SK-N-SH treated with all-trans-retinoic acid at 6 μM for 48 hours (cell line): Measurements from ENCODE around the gene PSMA4.

Source experiments
- ARNTL ChIP-seq: fragments of 450-650 bp; formaldehyde crosslinking; IDR thresholded peaks from 2 replicates; pipeline ENCODE4 v1.5.0; 2020; ENCODE audit warnings: low read depth, mild to moderate bottlenecking, moderate library complexity, borderline replicate concordance
- BACH2 ChIP-seq: fragments of 250-450 bp; sonication (Bioruptor Pico); IDR thresholded peaks from 2 replicates; pipeline ENCODE4 v1.9.0; 2021; ENCODE audit warnings: mild to moderate bottlenecking, borderline replicate concordance
- ZNF70 ChIP-seq: fragments of 450-650 bp; formaldehyde crosslinking; IDR thresholded peaks from 2 replicates; pipeline ENCODE4 v1.5.0; 2020; ENCODE audit warnings: mild to moderate bottlenecking, moderate library complexity
- TF ChIP-seq, protein P1 (sequence below): fragments of 250-450 bp; sonication (Bioruptor Pico); IDR thresholded peaks from 2 replicates; pipeline ENCODE4 v1.5.1; 2020; ENCODE audit warnings: low read depth, mild to moderate bottlenecking, moderate library complexity

DNA sequence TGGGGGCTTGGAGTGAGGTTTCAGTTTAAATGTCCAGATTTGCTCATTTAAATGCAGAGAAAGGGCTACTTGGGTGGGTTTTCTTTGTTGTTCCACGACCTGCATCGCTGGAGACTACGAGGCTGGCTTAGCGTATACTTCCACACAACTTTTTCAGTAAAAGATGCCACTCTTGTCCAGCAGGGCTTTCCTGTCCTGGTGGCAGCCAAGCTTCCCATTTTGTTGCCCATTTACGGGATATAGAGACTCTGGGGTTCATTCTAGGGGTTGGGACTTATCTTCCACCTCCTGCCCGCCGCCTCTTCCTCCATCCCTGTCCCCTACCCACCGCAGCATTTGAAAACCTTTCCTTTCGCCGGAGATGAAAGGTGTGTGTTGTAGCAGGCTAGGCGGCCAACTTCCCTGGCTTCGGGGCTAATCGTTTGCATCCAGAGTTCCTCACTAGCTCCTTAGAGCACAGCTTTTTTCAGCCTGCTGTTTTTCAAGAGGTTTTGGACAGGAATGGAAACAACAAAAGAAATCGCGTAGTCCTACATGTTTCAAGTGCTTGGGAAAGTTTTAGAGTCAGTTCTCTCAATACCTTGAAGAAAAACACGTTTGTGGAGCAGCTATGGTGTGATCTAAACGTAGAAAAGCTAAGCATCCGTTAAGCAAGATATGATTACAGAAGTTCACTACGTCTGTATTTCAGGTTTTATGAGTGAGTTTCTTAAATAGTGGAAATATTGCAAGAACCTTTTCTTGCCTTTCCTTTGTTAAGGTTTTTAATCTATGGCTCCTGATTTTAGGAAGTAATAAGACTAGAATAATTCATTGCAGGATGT, 25.9 kb downstream of the PSMA4 start:
- TF ChIP-seq ZNF70 (CRISPR knock-in tag) = no peak
- TF ChIP-seq, protein P1, sequence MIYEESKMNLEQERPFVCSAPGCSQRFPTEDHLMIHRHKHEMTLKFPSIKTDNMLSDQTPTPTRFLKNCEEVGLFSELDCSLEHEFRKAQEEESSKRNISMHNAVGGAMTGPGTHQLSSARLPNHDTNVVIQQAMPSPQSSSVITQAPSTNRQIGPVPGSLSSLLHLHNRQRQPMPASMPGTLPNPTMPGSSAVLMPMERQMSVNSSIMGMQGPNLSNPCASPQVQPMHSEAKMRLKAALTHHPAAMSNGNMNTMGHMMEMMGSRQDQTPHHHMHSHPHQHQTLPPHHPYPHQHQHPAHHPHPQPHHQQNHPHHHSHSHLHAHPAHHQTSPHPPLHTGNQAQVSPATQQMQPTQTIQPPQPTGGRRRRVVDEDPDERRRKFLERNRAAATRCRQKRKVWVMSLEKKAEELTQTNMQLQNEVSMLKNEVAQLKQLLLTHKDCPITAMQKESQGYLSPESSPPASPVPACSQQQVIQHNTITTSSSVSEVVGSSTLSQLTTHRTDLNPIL (CRISPR knock-in tag) = no peak
- no peak for TF ChIP-seq BACH2
- TF ChIP-seq ARNTL (CRISPR knock-in tag) = no peak
